Embryonic facial prominence (tissue), 1 donor: ENCODE results near the gene BCR.
"Not testable (repeated sequence)": the region's sequence is repeated elsewhere in the genome, so short reads cannot be mapped to it uniquely, and the experiment has no call there.

Source experiments
- DNase-seq: peaks from one replicate; pipeline ENCODE4 v3.0.0-alpha.2; 2016; ENCODE audit errors: extremely low spot score

Gene BCR

GRCh38 chr22:23180301-23180892 lies at the start of gene BCR:
TSS of gene BCR (plus strand) at chr22:23180509. CDS start at chr22:23180961, 452 bp downstream.
- DNase-seq, result no peak

GRCh38 chr22:23130697-23131096 lies 49.6 kb upstream of the BCR start:
- DNase-seq, result no peak

- DNase-seq, result no peak
Observed at GRCh38 chr22:23131931-23132330, 48.4 kb upstream of the BCR start.

GRCh38 chr22:23132376-23133091 lies 47.8 kb upstream of the BCR start:
- no peak for DNase-seq

DNA sequence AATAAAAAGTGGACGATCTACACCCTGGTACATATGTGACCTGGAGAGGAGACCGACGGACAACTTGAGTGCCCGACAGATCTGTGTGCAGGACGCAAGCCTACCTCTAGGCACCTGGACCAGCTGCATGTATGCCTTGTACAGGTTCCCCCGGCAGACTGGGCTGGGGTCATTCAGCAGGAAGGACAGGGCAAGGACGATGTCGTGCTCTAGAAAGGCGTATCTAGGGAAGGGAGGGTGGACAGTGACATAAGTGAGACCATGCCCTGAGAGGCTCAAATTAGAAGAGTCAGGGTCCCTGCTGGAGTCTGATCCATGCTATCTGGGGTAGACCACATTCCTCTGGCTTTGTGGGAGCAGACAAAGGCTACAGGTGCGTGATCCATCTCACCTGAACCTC lies 46.4 kb upstream of the BCR start:
- no peak for DNase-seq

DNA sequence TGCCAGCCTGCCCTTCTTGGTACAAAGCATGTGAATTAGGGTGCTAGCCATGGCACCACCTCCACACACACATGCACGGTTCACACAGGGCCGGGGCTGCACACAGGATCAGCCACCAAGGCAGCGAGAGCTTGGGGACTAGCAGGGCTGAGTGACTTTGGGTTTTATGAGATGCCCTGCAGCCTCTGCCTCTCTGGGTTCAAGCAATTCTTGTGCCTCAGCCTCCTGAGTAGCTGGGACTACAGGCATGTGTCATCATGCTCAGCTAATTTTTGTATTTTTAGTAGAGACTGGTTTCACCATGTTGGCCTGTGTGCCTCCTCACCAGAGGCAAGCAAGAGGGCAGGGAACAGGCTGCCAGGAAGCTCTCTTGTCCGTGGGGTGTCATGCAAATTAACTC lies 43.3 kb upstream of the BCR start:
- DNase-seq, result not testable (repeated sequence)

DNA sequence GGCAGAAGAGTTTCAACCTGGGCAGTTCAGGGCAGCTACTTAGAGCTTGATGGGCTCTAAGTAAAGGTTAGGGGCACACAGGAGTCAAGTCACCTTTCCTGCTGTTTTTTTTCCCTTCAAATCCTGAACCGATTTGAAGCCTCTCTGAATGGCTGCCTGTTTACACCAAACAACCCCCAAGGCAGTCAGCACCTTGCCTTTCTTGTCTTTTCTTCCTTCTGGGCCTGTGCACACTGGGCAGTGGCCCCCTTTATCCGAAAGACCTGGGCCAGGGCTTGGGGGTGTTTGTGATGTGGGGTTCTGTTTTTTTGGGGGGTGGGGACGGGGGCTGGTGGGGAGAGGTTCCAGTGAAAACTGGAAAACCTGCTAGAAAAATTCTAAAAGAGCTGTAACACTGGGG lies 42.8 kb upstream of the BCR start:
- DNase-seq, result no peak

GRCh38 chr22:23137905-23138561 lies 42.3 kb upstream of the BCR start:
- DNase-seq, result no peak

DNA sequence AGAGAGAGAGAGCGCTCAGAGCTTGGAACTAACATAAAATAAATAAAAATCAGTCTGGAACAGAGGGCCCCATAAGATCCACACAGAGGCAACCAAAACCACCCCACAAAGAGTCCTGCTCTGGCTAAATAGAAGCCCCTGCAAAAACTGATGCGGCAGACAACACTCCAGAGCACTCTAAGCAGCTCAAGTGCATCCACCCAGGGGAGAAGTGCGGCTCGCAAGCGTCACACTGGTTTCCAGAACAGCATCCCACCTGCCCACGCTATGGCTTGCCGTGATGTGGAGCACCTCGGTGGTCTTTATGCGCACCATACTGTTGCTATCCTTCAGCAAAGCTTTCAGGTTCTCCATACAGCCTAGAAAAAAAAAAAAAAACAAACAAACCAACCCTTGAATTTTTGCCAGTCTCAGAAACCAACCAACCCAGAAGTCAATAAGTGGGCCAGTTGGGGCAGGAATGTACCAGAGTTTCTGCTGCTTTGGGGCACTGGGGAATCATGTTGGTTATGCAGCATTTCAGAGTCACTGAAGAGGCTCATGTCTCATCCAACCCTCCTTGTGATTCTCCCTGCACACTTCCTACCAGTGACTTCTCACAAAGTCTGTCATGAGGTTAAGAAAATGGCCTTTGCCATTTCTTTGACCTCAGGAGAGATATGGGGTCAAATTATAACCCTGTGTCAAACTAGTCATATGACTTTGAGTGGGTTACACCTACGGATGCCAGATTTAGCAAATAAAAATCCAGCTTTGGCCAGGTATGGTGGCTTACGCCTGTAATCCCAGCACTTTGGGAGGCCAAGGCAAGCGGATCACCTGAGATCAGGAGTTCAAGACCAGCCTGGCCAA lies 41.5 kb upstream of the BCR start:
- no peak for DNase-seq

- no peak for DNase-seq
Observed at GRCh38 chr22:23140385-23140784, 39.9 kb upstream of the BCR start.

GRCh38 chr22:23142546-23143105 lies 37.7 kb upstream of the BCR start:
- DNase-seq, result no peak

DNA sequence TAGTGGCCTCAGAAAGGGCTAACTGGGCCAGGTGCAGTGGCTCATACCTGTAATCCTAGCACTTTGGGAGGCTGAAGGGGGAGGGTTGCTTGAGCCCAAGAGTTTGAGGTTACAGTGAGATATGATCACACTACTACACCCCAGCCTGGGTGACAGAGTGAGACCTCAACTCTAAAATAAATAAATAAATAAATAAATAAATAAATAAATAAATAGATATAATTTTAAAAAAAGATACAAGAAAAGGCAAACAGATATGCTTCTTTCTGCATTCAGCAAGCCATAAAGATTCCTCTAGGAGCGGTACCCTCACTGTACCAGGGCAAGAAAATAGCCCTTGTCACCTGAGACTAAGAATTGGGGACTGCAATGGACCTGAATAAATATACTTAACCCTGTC lies 37.2 kb upstream of the BCR start:
- no peak for DNase-seq

DNA sequence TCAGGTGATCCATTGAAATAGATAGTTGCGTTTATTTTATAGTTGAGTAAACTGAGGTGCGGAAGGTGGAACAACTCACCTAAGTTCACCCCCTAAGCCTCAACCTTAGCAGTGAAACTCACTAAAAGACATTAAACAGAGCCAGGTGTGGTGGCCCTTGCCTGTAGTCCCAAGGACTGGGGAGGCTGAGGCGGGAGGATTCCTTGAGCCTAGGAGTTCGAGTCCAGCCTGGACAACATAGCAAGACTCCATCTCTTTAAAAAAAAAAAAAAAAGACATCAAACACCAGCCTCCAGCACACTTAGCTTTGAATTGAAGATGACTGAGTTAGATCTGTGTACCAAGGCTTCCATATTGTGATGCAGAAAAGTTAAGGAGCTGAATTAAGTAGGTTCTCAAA lies 35.9 kb upstream of the BCR start:
- no peak for DNase-seq

GRCh38 chr22:23144932-23145877 lies 35.1 kb upstream of the BCR start, which contains the start of gene RAB36:
TSS of gene RAB36 (plus strand) at chr22:23145477. CDS start at chr22:23146617, 1,140 bp downstream.
- peak; percentile 94 for DNase-seq

DNA sequence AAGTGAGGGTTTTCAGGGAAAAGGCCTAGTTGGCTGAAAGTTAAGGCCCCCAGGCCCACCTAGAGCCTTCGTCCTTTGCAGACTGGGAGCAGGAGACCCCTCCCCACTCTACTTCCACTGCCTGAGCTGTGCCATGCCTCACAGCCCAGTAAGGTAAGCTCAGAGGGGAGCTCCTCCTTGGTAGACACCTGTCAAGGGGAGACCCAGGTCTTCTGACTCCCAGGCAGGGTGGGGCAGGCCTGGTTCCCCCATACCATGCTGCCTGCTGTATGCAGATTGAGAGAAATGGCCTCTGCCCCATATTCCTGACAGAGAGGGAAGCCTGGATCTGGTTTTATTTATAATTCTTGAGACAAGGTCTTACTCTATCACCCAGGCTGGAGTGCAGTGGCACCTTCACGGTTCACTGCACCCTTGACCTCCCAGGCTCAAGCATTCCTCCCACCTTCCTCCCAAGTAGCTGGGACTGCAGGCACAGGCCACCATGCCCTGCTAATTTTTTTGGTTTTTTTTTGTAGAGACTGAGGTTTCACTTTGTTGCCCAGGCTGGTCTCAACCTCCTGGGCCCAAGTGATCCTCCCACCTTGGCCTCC lies 34.3 kb upstream of the BCR start:
- no peak for DNase-seq

DNA sequence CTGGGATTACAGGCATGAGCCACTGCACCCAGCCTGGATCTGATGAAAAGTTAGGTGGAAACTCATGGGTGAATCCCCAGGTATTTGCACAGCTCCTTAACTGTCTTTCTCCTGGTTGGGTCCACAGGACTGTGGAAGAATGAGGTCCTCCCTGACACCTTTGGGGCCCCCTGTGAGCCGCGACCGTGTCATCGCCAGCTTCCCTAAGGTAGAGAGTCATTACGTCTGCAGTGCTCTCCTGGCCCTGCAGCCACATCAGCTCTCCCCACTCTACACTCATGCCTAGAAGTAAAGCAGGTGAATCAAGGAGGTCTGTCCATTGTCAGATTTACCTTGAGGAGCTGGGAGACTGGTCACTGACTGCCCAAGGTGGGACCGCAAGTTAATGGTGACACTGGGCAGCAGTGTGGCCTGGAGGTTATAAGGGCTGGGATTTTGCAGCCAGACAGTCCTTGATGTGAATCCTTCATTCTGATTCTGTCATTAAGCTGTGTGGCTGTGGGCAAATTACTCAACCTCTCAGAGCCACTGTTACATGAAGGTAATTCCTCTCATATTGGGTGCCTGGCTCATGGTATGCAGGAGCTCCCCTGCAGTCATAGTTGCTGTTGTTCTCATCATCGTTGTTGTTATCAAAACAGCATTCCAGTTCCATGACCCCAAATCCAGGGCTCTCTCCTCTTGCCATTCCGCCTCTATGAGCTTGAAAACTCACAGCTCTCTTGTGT lies 33.7 kb upstream of the BCR start:
- DNase-seq, result no peak

DNA sequence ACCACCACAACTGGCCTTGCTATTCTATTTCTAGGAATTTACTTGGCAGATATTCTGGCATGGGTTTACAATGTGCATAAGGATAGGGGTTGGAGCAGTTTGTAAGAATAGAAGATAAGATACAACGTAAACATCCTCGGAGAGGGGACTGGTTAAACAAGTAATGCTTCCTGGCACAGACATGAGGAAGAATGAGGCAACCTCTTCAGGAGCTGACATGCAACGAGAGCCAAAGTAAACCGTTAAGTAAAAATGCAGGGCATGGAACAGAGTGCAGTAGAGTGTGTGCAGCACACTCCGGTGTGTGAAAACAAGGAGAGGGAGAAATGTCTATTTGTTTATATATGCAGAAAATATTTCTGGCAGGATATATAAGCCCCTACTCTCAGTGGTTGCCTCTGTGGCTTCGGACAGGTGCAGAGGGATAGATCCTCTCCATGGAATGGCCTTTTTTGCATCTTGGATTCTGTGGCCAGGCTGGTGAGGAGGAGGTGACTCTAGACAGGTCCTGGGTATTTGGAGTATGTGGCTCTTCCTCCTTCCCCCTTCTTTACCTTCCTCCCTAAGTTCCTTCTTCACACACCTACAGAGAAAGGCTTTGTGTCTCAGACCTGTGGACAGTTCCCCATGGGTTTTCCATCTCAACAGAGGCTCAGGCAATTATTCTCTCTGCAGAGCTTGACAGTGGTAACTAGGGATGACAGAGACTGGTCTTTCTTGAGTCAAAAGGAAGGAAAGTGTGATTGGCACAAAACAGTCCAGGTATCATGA lies 32.5 kb upstream of the BCR start:
- peak; percentile 25 for DNase-seq

DNA sequence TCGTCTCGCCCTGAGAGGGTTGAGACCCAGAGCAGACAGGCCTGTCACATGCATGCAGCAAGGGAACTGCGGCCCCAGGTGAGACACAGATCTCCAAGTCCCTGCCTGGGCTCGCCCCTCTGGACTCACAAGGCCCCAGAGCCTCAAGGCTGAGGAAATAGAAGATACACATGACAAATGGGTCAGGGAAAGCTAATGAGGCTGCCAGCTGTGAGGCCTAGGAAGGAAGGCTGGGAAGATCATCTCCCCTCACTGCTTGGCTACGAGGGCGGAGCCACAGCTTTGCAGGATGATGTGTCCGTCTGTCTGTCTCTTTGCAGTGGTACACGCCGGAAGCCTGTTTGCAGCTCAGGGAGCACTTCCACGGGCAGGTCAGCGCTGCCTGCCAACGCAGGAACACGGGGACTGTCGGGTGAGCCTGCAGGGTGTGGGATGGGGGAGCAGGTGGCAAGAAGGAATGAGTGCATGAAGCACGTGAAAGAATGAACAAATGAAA lies 30.5 kb upstream of the BCR start:
- DNase-seq, result no peak

- DNase-seq, result no peak
Observed at GRCh38 chr22:23150762-23151161, 29.5 kb upstream of the BCR start.
